SKM-1 treated with dmso at 0.1 percent for 144 hours (cell line): ENCODE data around the gene UBE2L3.
"Not testable (repeated sequence)": the region's sequence is repeated elsewhere in the genome, so short reads cannot be mapped to it uniquely, and the experiment has no call there.

Experiments
- DNase-seq: peaks from one replicate; lab custom pipeline; 2025; ENCODE audit not compliant: unreplicated experiment; lab: John Stamatoyannopoulos, UW

The UBE2L3 gene

DNA sequence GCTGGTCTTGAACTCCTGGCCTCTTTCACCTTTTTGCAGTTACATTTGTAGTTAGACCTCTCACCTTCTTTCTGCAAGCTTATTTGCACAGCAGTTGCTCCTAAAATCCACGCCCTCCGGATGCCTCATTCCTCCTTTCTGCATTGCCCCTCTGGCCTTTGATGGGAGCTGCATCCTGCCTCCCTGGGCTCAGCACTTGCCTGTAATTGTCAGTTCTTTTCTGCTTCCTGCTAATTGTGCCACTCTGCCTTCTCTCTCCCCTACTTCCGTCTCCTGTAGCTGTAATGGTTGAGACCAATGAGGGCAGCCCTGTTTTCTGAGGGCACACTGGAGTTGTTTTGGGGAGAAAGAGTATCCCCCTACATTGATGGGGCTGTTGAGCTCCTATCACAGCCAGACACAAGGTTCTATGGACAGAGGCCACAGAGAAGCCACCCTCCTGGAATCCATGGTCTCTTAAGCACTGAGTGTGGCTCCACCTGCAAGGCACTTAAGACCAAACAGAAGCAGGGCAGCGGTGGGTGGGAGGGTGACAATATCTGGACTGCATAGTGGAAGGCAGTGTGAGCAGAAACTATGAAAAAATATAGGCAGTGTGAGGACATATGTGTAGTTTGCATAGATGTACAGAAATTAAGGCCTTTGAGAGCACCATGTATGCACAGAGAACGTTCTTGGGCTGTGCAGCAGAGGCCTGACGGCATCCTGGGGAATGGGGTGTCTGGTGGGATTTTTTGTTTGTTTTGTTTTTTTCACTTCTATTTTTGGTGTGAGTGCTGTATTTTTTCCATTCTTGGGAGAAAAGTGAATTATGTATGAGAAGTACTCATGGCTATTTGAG is 31.8 kb downstream of the UBE2L3 start:
- DNase-seq = no peak

DNA sequence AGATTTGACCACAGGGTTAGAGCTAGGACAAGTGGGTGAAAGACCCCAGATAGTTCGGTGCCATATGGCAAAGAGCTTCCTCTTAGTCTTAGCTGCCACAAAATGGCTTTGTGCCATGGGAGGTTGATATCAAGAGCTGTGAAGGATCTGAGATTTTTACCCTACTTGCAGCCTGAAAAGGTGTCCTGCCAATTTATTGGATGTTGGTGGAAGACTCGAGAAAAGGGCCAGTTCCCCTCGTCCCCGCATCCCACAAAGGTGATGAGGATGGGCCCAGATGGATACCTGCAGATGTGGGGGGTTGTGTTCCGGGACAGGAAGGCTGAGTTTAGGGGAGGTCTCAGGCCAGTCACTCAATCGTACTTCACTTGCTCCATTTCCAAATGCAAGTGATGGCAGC is 35.1 kb downstream of the UBE2L3 start:
- DNase-seq = no peak

DNA sequence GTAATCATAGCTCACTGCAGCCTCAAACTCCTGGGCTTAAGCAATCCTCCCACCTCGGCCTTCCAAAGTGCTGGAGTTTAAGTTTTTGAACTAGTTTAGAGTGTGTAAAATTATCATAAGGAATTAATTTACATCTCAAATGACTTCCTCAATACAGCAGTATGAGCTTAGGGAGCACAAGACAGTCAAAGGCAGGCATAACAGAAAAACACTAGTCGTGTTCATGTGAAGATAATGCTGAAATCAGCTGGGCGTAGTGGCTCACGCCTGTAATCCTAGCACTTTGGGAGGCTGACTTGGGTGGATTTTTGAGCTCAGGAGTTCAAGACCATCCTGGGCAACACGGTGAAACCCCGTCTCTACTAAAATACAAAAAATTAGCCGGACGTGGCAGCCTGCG is 36.5 kb downstream of the UBE2L3 start:
- no peak for DNase-seq

DNA sequence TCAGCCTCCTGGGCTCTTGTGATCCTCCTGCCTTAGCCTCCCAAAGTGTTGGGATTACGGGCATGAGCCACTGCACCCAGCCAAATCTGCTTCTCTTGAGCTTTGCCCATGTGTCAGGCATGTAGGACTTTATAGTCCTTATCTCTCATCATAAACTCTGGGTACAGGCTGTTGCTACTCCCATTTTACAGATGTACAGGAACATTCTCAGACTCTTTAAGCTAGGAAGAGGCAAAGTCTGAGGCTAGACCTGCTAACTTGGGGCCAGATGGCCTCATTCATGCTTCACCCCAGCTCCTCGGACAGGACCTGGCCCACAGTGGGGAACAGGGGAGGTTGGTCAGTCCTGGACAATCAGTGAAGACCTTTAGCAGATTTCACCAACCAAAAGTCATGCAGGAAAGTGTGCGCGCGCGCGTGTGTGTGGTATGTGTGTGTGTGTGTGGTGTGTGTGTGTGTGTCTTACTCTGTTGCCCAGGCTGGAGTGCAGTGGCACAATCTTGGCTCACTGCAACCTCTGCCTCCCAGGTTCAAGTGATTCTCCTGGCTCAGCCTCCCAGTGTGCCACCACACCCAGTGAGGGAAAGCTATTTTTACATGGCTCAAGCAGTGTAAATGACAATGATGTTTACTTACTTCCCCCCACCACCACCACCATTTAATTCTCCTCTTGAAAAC is 38.5 kb downstream of the UBE2L3 start:
- DNase-seq = no peak

DNA sequence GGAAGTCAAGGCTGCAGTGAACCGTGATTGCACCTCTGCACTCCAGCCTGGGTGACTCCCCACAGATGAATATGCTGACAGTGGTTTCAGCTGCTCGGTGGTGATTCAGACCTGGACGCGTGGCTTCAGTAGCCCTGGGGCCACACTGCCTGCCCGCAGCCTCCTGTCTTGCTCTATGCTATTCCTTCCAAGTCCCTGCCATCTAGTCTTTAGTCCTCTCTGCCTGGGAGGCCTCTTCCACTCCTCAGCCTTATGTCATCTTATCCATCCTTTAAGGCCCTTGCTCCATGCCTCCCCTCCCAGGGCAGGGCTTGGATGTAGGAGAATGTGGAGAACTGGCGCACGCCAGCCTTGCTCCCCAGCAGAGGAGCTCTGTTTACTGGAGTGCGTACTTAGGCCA is 39.3 kb downstream of the UBE2L3 start:
- DNase-seq = no peak

DNA sequence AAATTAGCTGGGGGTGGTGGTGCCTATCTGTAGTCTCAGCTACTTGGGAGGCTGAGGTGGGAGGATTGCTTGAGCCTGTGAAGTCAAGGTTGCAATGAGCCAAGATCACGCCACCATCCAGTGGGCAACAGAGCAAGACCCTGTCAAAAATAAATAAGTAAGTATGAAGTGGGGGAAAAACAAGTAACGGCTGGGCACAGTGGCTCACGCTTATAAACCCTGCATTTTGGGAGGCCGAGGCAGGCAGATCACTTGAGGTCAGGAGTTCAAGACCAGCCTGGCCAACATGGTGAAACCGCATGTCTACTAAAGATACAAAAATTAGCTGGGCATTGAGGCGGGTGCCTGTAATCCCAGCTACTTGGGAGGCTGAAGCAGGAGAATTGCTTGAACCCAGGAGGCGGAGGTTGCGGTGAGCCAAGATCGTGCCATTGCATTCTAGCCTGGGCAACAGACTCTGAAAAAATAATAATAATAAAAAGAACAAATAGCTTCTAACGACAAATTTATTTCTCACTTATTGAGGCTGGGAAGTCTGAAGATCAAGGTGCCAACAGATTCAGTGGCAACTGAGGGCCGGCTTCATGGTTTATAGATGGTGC is 42.1 kb downstream of the UBE2L3 start:
- DNase-seq = not testable (repeated sequence)

DNA sequence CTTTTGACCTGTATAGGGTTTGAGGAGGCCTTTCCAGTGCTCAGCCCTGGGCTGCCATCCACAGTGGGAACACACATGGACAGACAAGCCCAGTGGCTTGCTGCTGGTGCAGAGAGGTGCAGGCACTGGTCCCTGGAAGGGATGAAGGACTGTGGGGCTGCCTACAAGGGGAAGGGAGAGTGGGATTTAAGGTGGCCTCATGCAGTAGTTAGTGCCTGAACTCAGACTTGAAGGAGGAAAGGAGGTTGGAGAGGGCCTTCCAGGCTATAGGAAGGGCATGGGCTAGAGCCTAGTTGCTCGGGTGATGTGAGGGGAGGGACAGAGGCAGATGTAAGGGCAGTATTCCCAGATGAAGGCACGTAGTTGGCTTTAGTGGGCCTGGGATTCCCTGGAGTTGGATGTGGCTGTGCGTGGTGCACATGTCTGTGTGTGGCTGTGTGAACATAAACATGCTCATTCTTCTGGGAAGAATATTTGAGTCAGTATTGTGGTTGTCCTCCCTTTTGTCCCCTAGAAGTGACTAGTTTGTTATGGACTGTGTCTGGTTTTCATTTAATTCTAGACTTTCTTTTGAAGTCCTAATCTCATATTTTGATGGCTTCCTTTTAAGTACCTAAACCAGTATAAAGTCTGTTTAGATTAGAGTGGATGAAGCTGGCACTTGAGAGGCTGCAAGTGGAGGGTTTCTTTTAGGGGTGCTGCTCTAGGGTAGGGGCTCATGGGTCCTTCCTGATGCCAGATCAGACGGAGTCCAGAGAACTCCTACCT is 43.9 kb downstream of the UBE2L3 start:
- DNase-seq = no peak

DNA sequence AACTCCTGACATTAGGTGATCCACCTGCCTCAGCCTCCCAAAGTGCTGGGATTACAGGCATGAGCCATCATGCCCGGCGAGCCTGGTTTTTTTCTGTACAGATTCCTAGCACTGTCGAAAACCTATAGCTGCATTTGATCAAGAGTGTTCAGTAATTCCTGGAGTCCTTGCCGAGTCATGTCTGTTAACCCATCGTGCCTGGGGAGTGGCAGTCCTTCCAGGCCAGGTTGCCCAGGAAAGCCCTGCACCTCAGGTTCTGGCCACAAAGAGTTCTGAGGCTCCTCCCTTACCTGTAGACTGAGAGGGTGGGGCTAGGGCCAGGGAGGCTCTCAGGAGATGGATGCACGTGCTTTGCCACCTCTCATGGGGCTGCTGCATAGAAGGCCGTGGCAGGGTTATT is 45.3 kb downstream of the UBE2L3 start:
- DNase-seq = no peak

DNA sequence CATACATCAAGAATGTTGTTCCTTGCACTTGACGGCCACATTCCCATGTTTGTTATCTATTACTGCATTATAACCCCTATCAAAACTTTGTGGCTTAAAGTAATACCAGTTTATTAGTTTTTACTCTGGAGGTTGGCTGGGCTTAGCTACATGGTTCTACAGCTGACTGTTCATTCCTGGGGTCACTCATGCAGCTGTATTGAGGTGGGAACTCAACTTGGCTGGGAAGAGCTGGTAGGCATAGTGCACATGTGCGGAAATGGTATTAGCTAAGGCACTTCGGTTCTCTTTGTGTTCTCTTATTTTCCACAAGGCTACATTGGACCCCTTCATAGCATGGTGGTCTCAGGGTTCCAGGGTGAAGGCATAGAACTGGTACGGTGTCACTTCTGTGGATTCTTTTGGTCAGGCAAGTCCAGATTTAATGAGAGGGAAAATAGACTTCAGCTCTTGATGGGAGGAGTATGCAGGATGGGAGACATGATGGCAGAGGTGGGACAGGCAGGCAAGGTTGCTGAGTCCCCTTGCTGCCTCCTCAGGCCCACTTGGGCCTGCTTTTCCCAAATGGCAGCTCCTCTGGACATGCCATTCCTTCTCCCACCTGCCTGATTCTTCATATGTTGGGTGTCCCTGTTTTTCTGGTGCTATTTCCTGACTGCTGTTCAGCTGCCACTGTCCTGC is 46.2 kb downstream of the UBE2L3 start:
- DNase-seq = no peak

DNA sequence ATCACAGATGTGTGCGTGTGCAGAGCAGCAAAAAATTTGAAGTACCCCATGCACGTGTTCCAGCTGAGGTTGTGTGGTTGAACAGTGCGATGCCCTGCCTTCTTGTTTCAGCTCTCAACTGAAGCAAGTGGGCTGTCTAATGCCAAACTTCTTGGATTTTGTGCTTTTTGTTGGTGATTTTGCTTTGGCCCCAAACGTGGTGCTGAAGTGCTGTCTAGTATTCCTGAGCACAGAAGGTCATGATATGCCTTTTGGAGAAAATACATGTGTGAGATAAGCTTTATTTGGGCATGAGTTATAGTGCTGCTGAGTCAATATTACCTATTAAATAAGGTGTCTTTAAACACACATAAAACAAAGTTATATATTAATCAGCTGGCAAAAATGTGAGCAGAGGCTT is 48.2 kb downstream of the UBE2L3 start:
- DNase-seq = no peak

DNA sequence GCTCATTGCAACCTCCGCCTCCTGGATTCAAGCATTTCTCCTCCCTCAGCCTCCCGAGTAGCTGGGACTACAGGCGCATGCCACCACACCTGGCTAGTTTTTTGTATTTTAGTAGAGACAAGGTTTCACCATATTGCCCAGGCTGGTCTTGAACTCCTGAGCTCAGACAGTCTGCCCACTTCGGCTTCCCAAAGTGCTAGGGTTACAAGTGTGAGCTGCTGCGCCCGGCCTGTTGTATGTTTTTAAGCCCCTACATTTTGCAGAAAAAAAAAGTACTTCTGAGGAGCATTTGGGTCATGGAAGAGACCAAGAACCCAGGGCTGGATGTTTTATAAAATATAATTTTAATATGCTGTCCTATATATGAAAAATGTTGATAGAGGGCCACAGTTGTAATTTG is 49.8 kb downstream of the UBE2L3 start:
- DNase-seq = not testable (repeated sequence)

DNA sequence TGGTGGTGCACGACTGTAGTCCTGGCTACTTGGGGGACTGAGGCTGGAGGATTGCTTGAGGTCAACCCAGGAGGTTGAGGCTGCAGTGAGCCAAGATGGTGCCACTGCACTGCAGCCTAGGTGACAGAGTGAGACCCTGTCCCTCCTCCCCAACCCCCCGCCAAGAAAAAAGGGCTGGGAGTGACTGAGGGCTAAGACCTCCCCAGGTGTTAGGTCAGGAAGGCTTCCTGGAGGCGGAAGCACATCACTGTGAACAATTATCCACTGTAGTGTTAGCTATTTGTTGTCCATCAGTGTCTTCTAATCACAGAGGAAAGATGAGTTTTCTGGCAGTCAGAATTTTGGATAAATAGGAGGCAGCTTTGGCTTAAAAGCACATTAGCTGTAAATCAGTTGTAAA is 53.5 kb downstream of the UBE2L3 start:
- no peak for DNase-seq

DNA sequence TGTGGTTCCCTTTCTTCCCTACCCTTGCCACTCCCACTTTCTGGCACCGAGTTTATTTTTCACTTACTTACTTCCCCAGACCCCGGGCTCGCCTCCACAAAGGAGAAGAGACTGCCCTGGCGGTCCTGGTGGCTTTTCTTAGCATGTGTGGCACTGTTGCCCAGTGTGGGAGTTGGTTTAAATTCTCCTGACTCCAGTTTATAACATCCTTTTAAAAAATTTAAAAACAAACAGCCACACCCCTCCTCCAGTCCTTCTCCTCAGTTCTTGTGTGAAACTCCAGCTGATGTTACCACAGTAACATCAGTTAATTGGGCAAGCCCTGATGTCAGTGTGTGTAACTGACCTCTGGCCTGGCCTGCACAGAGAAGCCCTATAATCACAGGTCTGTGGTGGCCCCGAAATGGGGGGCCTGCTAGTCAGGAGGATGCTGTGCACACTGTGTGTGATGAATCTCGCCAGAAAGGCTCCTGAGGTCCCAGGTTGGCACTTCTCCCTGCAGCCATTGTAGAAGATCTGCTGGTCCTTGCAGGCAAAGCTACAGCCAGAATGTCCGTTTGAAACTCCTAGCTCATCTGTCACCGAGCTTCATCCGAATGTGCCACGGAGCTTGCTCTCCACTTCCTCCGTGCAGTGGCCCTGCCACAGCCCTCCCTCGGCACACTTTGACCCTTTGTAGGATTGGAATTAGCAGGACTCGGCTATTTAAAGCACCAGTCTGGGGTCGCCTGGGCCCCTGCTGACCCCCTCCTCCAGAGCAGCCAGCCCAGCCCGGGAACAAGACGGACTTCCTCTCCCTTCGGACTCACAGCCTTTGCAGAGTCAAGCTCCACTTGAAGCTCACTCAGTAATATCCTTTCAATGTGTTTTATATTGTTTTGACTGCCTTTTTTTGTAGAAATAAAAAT is 54.8 kb downstream of the UBE2L3 start:
- peak; percentile 46 for DNase-seq

DNA sequence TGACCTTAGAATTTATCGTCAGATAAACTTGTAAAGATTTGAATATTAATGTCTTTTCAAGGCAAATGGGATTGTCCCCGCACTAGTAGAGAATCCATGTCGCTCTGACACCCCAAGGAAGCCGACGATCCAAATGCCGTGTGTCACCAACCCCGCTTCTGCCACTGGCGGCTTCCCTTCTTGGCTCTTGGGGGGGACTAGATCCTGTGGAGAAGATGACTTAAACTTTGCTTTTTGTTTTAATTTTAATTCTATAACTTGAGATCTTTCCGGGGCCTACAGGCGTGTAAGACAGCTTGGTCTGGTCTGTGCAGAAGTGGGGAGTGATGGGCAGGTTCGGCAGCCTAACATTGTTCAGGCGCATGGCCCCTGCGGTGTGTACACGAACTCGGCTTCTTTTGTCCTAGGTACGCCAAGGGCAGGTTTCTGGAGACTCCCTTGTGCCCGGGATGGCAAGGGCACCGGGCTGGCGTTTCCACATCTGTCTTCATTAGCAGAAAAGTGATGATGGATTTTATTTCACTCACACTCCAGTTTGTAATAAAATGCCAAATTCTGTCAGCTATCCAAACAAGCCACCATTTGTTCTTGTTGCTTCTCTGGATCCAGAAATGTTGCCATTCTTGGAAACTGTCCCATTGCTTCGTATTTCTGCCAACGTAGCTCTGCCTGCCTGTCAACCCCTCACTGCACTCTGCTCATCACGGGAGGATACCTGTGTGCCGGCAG is 55.6 kb downstream of the UBE2L3 start:
- no peak for DNase-seq

DNA sequence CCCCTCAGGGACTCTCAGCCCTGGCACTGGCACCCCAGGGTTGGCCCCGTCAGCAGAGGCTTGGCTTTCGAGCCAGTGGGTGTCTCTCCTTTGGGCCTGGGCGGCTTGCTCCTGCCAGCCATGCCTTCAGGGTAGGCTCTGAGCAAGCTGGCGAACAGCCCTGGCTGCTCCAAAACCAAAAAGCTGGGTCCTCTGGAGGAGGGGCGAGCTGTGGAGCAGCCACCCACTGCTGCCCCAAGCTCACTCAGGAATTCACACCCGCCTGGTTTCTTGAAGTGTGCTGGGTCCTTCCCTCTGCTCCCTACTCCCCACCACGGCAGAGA is 56.1 kb downstream of the UBE2L3 start:
- DNase-seq = no peak

DNA sequence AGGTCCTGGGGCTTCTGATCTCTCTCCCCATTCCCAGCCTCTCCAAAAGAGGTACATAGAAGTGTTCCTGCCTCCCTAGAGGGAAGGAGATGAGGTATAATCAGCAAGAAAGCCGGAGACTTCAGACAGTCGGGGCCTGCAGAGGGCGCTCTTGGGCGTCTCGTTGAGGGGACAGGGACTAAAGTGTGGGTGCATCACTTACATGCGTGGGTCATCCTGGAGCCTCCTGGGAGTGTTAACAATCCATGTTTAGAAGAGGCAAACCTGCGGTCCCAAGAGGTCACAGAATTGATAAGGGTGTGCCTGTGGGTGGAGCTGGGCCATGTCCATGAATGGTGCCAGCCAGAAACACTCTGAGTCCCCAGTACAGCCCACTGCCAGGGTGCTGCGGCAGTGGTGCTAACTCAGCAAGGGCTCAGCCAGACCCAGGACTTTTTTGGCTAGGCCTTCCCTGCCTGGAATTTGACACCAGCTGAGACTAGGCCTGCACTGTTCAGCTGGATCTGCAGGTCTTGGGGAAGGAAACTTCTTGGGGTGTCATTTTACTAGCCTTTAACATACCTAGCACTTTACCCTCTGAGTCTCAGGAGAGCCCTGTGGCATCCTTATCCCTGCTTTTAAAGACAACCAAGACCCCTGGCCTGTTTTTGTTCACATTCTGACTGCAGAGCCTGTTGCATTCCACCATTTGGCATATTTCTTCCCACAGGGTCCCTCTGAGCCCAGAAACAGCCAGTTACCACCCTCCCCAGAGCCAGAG is 56.8 kb downstream of the UBE2L3 start:
- peak; percentile 33 for DNase-seq

DNA sequence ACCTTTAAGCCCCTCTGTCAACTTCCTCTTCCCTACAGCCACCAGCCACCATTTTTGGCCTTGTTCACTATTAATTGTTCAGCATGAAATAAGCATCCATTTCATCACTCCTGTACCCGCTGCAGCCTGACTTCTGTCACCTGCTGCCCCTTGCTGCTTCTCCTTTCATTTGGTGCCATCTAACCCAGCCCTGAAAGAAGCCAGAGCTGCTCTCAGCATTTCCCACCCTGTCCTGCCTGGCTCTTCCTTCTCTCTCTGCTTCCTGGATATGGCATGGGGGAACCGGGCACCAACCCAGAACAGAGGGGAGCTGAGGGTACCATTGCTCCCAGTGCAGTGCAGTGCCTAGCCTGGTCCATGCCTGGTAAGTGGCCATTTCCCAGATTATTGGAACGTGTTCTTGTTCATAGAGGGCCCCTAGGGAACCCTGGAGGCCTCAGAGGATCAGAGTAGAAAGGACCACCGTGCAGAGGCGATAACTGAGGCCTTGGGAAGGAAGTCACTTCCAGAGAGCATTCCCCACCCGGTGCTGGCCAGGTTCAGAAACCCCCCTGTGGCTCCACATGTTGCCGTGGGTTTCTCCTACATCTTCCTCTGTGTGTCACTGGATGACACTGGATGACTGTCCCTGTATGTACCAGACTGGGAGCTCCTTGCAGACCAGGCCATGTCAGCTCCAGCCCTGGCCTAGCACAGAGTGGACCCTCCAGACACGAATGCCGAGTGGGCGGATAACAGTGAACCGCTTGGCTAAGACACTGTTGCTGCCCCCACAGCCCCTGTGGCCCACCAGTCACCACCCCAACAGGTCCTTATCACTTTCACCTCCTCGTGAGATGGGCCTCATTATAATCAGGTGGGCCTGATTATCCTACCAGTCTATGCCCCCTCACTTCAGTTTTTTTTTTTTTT is 57.6 kb downstream of the UBE2L3 start:
- no peak for DNase-seq
